NOMO-1 treated with DMSO at 0.1 percent for 48 hours (cell line): ENCODE results near the gene SIGLECL1.

Experiments used
- DNase-seq: peaks from one replicate; lab custom pipeline; 2025; ENCODE audit not compliant: unreplicated experiment; lab: John Stamatoyannopoulos, UW

Gene SIGLECL1

GRCh38 chr19:51252306-51253079 lies 1.6 kb downstream of the SIGLECL1 start:
- no peak for DNase-seq

DNA sequence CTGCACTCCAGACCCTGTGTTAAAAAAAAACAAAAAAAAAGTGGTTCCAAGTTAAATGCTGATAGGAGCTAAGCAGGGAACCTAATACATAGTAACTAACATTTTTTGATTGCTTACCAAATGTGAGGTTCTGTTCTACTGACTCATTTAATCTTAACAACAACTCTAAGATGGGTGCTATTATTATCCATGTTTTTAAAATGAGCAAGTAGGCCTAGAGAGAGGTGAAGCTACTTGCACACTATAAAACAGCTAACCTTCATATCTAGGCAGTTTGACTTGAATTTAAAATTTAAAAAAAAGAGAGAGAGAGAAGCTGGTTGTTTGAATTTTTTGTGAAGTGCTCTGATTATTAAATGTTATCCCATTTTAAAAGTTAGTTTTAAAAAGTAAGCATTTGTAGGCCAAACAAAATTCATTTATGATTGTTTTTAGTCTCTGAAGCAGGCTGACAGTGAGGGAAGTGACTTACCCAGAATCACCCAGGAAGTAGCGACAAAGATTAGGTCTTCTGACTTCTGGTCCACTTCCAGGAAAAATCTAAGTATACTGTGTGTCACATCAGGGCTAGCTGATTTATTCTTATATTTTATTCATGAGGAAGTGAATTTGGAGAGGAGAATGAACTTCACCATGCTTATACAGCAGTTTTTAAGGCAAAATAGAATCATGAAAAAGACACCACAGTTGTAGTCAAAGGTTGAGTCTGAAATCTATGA lies 2.4 kb downstream of the SIGLECL1 start:
- no peak for DNase-seq

DNA sequence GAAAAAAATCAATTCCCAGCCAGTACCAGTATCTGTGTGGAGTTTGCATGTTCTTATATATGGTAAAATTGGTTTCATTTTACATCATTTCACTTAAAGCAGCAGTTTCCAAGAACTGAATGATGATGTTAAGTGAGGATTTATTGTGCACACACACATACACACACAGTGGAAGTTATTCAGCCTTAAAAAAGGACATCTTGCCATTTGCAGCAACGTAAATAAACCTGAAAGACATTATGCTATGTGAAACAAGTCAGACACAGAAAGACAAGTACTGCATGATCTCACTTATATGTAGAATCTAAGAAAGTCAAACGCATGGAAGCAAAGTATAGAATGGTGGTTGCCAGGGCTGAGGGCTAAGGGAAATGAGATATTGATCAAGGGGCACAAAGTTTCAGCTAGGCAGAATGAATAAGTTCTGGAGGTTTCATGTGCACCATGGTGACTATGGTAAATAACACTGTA lies 5.3 kb downstream of the SIGLECL1 start:
- DNase-seq, result no peak

DNA sequence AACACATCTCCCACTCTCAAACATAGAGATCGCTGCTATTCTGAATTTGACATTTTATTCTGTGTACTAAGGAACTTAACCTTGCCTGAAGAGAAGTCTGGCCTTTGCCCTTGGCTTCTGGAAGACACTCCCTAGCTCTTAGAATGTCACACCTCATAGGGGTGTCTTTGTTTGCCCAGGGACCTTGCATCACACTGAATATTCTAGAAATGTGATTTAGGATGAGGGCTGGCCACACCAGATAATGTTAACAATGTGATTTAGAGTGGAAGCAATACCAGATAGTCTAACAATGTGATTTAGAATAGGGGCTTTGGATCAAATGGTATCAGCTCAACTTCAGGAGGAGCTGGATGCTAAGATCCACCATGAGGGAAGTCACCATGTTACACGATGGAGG lies 6.6 kb downstream of the SIGLECL1 start:
- DNase-seq, result no peak

GRCh38 chr19:51258165-51259160 lies 7.6 kb downstream of the SIGLECL1 start:
- DNase-seq, result peak; percentile 51

DNA sequence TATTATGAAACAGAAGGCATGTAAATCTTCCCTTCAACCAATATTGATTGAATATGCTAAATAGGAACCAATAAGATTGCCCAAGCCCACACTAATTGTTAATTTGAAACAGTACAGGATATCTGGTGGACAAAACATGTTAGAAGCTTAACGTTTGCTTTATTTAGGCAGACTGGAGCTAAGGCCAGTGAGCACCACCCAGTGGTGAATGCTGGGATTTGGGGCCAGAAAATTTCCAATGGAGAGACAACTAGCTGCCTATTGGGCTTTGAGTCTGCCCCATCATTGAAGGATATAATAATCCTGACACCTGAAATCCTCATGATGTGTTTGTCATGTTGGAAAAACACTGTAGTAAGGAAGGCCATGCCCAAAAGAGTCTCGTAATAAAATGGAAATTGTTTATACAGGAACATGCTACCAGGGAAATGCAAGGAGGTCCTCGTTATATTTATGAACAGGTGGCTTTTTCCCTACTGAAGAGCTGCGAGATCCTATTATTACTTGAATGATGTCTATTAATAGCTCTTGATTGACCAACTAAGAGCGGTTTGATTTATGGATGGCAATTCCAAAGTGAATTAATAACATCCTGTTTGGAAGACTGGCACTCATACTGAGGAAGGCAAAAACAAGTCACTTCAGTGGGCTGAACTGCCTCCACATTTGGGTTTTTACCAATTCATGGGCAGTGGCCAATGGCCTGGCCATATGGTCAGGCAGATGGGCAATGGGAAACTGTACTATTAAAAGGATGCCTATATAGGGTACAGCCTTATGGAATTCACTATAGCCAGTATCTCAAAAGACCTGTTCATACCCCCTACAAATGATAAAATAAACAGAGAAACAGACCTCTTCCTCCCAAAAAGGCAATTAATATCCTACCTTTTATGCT lies 8.7 kb downstream of the SIGLECL1 start:
- DNase-seq, result peak; percentile 53

DNA sequence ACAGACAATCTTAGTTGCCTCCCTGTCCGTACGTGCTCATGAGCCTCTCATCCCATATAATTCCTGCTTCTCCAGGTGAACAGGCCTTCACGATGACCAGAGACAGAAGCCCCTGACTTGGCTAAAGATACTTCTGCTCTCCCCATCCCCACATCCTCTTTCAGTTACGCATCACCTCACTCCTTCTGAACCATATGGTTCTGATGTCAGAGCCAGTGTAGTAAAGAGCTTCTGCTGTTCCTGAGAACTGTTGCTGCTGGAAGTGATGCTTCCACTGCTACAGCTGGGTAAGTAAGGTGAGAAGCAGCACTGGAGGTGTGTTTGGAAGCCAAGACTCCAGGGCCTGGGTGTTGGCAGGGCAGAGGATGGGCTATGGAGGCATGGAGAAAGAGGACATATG lies 12.9 kb downstream of the SIGLECL1 start:
- DNase-seq, result peak; percentile 14

DNA sequence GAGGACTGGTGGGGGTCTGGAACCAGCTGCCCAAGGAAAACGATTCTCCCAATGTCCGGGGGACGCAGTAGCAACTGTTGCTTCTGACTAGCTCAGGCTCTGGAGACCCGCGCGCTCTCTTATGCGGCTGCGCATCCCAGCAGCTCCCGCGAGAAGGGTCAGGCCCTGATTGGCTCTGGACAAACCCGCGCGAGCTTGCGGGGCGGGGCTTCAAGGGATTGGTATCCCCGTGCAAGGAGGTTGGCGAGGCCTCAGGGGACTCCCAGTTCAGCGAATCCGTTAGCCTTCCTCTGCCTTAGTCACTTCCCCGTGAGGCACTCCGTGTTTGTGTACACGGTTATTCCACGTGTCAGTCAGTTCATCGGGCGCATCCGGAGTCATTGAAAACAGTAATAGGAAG lies 20.2 kb downstream of the SIGLECL1 start:
- no peak for DNase-seq

GRCh38 chr19:51272183-51272810 lies 21.4 kb downstream of the SIGLECL1 start:
- peak; percentile 54 for DNase-seq

- DNase-seq, result no peak
Observed at GRCh38 chr19:51274049-51274770, 23.3 kb downstream of the SIGLECL1 start.

GRCh38 chr19:51277112-51277511 lies 26.2 kb downstream of the SIGLECL1 start:
- DNase-seq, result no peak

GRCh38 chr19:51282335-51282734 lies 31.5 kb downstream of the SIGLECL1 start:
- DNase-seq, result no peak

DNA sequence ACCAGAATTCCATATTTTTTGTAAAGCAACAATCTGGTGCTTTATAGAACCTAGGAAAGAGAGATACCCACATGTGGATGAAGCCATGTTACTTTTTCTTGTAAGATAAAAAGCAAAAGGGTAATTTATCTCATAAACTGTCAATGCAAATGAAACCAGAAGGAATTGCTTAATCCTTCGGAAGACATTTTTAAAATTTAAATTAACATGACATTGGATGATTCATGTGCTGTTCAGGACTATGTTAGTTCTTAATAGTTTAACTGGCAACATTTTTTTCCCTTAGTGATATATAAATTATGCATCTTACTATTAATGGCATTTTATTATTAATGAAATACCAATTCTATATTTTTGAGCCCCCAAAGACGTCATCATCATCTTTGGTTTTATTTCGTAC lies 34.8 kb downstream of the SIGLECL1 start:
- no peak for DNase-seq

DNA sequence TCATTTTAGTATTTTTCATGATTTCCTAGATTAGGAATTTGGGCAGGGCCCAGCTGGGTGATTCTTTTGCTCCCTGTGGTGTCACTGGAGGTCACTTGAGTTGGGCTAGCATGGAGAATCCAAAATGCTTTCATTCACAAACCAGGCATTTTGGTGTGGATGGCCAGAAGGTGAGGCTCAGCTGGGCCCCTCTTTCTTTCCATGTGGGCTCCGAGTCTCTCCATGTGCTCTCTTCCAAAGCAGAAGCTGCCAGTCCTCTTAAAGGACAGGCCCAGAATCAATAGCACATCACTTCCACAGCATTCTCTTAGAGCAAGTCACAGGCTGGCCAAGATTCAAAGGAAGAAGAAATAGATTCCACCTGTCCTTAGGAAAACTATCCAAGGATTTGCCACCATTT lies 38.8 kb downstream of the SIGLECL1 start:
- DNase-seq, result no peak

- DNase-seq, result no peak
Observed at GRCh38 chr19:51292971-51293370, 42.1 kb downstream of the SIGLECL1 start.

DNA sequence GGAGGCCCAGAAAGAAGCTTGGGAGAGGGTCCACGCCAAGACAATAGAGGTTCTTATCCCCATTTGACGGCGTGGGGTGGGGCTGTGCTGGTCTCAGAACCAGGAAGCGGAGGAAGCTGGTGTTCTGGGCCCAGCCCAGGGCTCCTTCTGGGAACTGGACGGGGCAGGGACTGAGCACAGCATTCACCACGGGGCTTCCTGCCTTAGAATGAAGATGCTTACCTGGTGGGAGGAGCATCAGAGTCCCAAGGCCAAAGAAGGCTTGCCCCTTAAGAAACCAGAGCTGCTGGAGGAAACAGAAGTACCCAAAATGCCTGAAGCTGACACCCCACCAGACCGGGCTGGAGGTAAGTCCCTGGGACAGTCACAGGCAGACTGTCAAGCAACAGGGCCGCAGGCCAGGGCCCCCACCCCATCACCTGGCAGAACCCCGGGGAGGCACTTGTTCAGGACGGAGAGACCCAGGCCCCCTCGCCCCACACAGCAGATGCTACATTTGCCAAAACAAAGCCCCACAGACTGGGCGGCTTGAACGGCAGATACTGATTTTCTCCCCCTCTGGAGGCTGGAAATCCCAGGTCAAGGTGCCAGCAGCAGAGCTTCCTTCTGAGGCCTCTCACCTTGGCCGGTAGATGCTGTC lies 42.8 kb downstream of the SIGLECL1 start:
- no peak for DNase-seq

DNA sequence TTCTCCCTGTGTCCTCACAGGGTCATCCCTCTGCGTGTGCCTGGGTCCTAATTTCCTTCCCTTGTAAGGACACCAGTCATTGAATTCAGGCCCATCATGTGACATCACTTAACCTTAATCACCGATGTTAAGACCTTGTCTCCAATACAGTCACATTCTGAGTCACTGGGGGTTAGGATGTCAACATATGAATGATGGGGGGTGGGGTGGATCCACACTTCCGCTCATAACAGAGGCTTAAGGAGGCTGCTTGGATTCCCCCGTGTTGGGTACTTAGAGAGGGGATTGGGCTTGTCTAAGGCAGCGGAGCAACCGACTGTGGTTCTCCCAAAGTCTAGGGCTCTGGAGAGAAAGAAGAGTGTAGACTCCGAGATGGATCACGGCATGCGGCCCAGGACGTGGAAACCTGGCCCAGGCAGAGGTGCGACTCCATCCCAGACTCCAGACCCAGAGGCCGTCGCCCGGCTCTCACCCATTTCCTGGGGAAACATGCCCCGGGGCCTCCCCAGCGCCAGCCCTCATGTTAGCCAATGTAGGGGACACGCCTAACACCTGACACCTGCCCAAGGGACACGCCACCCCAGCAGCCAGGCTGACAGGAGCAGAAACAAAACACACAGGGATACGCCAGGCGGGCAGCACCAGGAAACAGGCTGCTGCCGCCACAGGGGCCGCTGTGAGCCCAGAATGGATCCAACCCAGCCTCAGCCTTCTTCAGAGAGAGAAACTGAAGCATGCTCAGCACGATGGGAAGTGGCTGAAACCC lies 43.5 kb downstream of the SIGLECL1 start:
- DNase-seq, result peak; percentile 44

DNA sequence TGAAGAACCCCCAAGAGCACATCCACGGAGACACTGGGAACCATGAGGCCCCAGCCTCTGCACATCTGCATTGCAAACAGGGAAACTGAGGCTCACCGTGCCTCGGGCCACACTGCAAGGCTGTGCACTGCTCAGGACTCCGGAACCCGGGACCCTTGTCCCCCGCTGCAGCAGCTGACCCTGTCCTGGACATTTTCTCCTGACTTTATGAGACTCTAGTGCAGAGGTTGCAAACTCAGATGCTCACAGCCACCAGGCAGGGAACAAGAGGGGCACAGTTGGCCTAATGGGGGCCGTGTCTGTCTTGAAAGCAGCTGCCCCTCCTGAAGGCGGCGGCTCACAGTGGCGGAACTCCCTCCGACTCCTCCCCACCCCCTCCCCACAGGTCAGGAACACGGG lies 44.1 kb downstream of the SIGLECL1 start:
- DNase-seq, result no peak
